GM21717 (cell line): ENCODE data around the gene KCNIP3.
"Not testable (repeated sequence)": the region's sequence is repeated elsewhere in the genome, so short reads cannot be mapped to it uniquely, and the experiment has no call there.

Experiments used
- ATAC-seq: cut with Tn5 transposase; IDR thresholded peaks from one replicate; pipeline ENCODE4 v1.9.1; 2021; ENCODE audit warnings: mild to moderate bottlenecking, moderate library complexity; ENCODE audit not compliant: unreplicated experiment

The KCNIP3 gene

DNA sequence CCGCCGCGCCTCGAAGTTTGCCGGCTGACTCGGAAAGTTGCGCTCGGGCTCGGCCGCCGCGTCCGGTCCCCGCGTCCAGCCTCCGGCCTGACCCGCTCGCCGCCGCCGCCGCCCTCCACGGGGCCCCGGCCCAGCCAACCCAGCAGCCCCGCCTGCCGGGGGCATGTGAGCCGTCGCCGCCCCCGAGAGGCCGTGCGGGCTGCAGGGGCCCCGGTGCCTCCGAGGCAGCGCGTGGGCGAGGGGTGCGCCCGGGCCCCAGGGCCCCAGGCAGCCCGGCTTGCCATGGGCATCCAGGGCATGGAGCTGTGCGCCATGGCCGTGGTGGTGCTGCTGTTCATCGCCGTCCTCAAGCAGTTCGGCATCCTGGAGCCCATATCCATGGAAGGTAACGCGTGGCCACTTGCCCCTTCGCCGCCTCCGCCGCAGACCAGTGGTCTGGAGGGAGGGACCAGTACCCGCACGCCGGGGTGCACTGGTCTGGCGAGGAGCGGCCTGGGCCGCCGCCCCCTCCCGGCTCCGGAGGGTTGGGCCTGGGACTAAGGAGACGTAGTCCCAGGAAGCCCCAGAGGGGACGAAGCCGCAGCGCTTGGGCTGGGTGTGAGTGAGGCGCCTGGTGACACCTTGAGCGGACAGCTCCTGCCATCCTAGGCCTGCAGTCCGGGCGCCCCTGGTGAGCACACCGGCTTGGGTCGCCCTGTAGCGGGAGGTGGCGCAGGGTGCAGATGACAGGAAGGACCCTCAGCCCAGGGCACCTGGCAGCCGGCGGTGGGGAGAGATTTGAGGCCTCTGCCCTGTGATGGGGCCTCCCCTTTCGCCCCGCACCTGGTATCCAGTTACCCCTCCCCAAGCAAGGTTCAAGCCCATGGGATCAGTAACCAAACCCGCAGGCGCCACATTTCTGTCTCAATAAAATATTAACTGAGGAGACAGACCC is 49.9 kb downstream of the KCNIP3 start:
- no peak for ATAC-seq

DNA sequence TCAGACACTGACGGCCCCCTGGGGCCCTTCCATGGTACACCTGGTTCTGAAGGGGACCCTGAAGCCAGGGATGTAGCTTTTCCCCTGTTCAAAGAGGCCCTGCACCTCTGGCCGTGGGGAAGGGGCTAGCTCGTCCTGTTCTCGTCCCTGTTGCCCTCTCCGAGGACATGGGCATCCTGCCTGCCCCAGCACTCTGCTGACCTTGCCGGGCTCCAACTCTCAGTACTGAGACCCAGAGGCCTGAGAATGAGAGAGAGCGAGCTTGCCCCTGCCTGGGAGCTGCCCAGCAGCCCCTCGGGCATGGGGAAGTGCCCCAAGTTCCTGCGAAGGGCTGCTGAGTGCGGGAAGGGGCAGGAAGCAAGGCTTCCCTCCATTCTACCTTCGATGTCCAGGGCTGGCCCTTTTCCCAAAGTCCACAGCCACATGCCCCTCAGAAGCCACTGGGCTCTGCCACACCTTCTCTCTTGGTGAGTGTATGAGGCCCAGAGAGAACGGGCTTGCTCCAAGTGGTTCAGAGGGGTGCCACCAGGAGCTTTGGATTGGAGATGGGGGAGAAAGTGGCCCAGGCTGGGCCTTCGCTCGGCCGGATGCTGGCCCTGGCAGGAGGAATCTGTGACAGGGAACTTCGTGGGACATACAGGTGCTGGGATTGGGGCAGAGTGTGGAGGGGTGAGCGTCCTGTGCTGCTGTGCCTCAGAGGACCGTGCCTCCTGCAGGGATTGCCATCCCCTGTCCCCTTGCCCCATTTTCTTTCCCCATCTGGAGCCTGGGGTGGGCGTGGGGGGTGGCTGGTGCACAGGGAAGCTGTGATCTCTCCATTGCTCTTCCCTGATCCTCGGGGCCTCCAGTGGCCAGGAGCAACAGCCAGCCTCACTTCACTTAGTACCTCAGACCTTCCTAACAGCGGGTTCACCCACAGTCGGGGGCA is 50.8 kb downstream of the KCNIP3 start:
- no peak for ATAC-seq

DNA sequence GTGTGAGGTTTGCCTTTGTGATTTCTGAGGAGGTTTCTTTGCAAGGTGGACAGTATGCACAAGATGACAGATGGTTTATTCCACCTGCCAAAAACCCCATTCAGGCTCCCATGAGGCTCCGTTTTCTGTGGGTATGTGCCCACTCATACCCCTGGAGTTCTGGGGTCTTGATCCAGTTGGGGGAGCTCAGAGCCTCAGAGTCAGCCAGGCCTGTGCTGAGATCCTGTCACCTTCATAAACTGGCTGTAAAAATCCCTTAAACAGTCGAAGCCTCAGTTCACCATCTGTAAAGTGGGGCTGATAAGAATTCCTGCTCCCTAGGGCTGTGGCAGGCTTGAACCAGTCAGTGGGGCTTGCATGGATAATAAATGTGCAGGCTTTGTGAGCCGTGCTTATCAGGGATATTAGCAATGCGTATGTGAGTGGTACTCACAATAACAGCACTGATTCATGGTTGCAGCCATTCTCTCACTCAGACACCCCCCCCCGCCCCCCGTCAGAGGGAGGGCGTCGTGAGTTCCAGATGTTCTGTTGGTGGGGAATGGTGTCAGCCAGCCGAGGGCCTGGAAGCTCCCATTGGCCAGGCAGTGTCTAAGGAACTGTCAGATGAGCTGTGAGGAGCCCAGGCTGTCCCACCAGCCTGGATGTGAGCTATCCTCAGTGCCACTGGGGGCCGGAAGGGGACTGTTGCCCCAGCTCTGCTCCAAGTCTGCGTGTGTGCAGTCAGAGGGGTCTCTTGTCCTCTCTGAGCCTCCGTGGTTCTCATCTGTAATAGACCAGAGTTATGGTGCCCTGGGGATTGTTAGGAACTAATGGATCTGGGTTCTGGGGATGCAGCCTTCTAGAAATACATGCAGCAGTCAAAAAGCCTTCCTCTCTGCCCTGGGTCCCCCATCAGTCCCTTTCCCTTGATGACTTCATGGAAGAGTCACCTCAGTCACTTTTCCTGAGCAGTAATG is 51.7 kb downstream of the KCNIP3 start:
- no peak for ATAC-seq

DNA sequence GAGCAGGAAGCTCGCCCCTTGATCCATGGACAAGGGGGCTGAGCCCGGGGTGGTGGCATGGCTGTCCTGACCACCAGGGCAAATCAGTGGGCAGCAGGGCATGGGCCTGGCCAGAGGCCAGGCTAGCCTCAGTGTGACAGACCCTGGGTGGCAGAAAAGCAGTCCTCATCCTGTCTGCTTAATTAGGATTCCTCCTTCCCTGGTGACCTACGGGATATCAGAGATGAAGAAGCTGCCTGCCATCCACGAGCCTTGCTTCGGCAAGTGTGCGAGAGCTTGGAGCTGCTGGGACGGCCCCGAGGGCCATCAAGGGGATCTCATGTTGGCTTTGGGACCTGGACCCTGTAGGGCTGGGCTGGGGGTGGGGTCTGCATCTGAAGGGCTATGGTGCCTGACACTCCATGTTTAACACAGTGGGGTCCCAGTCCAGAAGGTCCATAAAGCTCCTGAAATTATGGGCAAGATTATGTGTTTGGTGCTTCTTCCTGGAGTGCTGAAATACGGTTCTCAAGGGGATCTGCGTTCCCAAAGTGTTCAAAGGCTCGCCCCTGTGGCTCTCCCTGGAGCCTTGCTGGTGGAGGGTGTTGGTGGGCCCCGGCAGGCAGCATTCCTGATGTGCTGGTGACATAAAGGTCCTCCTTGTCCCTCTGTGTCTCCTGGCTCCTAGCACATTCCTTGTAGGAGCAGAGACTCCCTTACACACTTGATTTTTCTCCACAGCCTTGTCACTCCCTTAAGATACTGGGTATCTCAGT is 52.6 kb downstream of the KCNIP3 start:
- ATAC-seq: no peak

DNA sequence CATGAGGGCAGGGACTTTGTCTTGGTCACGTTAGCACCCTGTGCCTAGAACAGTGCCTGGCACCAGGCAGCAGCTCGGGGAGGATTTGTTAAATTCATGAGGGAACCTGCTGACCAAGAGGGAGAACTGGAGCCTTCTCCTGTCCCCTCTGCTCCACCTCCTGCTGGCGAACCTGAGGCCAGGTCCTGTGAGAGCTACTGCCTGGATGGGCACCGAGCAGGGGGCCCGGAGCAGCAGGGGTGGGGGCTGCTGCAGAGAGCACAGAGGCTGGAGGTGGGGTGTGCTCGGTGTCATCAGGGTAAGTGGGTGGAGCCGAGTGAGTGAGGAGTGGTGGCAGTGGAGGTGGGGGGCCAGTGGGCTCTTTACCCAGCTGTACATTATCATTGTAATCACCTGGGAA is 53.2 kb downstream of the KCNIP3 start:
- no peak for ATAC-seq

DNA sequence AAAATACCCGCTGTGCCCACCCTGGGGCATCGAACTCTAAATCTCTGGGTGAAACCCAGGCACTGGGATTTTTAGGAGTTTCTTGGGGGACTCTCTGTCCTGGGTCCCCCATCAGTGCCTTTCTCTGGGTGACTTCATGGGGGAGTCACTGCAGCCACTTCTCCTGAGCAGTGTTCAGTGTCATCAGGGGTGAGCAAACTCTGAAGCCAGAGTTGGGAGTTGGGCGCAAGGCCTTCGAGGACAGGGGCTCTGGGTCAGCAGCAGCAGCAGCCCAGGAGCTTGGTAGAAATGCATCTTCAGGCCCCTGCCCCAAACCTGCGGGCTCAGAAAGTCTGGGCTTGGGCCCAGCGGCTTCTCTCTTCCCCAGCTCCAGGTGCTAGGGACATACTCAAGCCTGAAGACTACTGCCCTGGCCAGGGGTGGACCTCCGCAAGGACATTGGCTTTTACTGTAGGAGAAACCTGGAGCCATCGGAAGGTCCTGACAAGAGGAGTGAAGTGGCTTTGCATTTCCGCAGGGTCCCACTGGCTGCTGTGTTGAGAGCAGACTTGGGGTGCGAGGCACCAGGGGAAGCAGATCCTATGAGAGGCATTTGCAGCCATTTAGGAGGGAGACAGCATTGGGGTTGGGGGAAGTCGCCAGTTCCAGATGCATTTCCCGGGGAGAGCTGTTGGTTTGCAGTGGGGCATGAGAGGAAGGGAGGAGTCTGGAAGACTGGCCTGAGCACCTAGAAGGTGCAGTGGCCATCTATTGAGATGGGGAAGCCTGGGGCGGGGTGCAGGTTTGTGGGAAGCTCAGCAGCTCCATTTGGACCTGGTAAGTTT is 53.8 kb downstream of the KCNIP3 start:
- no peak for ATAC-seq

DNA sequence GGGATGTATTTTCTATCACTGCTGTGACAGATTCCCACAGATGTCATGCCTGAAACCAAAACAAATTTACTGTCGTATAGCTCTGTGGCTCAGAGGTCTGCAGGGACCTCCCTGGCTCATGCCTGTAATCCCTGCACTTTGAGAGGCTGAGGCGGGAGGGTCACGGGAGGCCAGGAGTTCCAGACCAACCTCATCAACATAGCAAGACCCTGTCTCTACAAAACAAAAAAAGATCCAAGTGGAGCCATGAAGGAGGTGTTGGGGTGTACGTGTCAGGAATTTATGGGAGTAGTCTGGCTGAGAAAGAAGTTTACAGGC is 54.4 kb downstream of the KCNIP3 start:
- ATAC-seq: no peak

DNA sequence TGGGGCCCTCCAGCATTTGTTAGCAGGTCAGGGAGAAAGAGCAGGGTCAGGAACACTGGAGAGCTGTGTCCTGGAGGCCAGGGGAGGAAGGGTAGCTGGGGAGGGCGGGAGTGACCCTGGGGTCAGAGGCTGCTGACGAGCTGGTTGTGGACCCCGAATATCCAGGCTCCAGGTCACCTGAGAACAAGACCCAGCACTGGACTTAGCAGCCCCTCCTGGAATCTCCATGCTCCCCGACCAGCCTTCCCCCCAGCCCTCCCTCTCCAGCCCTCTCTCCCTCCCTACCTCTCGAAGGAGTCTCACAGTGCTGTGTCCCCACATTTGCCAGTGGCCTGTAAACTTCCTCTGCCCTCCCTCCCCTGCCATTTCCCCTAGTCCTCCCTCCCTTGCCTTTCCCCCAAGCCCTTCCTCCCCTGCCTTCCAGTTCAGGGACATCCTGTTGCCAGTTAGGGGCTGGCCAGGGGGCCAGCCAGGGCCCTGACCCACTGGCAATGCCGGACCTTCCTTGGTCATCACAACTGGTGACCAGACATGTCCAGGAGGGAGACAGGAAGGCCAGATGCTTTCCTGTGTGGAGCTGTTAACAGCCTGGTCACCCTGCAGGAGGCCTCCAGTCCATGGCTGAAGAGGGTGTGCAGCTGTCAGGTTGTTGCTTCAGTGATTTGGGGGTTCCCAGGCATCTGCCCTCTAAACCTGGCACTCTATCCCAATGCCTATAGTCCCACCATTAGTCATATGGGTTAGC is 55.3 kb downstream of the KCNIP3 start:
- no peak for ATAC-seq

DNA sequence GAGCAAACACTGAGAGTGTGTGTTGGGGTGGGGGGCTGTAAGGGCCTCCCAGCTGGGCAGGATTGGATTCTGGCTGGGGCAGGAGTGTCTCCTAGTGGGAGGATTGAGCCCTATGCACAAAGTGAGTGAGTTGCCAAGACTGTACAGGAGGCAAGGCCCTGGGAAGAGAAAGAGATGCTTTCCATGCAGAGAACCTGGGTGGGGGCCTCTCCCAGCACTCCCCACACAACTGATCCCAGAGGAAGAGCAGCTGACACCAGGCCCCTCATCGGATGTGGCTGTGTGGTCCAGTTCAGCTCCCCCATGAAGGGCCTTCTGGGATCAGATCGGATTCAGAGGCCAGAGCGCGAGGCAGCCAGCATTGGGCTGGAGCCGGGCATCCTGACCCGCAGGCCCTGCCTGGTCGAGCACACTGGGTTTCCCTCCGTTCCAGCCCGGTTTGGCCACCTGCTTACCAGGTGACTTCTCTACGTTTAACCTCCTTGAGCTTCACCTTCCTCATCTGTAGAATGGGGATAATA is 56.0 kb downstream of the KCNIP3 start:
- no peak for ATAC-seq

DNA sequence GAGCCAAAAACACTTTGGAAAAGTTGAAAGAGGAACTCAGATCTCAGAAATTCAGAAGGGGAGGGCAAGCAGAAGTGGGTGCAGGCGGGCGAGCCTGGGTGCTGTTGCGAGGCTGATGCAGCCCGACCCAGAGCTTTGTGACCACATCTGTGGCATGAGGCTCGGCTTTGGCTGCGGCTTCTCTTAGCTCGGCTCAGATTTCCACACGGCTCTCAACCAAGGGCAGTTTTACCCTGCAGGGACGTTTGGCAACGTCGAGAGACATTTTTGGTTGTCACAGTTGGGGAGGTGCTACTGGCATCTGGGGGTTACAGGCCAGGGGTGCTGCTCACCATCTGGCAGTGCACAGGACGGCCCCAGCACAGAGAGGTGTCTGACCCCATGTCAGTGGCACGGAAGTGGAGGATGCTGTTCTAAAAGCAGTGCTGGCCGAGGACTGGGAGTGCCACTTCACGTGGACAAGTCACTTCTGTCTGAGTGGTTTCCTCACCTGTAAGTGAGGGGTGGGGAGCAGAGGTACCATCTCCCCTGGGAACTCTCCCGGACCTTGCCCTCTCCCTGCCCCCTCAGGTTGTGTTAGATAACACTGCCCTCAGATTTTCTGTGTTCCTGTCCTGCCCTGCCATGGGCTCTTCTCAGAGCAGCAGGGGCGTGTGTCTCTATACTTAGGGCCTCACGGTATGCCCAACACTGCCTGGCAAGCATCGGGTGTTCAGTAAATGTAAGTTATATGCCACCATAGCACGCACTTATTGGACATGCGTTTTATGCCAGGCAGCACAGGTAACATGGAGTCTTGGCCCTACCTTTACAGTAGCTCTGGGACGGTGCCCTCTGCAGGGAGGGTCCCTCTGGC is 56.7 kb downstream of the KCNIP3 start:
- no peak for ATAC-seq

DNA sequence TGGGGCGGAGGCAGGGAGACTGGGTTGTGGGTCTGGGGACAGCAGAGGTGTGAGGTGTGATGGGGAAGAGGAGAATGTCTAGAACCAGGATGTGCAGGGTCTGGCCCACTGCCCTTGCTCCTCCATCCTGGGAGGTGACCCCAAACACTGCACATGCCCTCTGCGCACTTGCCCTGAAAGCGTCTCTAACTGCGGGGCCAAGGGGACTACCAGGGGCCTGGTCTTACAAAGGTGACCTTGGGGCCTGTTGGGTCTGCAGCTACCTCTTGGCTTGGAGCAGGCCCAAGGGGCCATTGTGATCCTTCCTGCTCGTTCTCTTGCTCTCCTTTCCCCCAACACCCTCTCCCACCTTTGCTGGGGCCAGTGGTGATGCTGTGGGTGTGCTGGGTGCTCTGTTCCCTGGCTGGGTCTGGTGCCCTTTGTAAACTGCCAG is 57.3 kb downstream of the KCNIP3 start:
- ATAC-seq: no peak

DNA sequence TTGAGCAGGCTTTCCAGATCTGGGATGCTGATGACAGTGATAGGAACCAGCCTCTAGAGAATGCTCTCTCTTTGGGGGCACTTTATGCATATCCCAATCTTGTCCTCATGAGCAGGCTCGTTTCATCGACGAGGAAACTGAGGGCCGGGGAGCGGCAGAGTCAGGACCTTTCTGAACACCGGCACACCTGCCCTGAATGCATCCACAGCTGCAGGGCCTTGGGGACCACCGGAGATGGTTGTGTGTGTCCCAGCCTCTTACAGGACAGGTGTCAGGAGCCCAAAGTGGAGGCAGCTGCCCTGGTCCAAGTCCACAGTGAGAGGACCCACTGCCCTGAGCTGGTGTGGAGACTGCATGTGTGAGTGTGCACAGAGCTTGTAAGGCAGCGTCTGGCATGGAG is 57.8 kb downstream of the KCNIP3 start:
- no peak for ATAC-seq

DNA sequence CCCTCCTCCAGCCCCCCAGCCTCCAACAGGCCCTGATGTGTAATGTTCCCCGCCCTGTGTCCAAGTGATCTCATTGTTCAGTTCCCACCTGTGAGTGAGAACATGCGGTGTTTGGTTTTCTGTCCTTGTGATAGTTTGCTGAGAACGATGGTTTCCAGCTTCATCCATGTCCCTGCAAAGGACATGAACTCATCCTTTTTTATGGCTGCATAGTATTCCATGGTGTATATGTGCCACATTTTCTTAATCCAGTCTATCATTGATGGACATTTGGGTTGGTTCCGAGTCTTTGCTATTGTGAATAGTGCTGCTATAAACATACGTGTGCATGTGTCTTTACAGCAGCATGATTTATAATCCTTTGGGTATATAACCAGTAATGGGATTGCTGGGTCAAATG is 58.3 kb downstream of the KCNIP3 start:
- not testable (repeated sequence) for ATAC-seq

DNA sequence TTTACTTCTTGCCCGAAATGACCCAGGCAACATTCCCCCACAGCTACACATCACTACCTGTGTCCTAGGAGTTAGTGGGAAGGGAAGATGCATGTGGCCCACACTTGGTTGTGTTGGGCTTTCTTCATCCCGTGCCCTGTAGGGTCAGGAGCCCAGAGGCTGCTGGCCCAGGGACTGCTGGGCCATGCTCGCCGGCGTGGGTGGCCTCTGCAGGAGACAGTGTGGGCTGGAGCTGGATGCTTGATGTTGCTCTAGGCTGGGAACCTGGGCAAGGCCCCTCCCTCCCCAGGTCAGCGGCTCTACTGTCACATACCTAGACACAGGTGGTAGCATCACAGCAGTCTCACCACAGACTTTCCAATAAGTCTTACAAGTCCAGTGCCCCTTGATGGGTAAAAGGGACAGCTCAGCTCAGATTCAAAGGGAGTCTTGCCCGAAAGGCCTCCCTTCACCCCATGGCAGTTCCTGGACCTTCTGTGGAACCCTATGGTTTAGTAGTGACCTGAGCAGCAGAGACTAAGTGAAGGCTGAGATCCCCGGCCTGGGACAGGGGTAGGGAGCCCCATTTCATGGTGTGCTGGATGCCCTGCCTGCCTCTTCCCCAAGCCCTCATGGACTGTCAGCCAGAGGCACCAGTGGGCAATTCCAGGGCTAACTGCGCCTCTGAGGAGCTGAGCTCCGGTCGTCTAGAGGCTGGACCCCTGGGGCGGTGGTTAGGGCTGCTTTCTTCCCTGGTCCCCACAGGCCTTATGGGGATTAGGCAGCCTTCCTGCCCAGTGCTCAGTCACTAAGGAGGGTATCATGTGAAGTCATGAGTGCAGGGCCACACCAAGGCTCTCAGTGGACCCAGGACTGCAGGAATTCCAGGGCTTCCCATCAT is 59.9 kb downstream of the KCNIP3 start:
- no peak for ATAC-seq

DNA sequence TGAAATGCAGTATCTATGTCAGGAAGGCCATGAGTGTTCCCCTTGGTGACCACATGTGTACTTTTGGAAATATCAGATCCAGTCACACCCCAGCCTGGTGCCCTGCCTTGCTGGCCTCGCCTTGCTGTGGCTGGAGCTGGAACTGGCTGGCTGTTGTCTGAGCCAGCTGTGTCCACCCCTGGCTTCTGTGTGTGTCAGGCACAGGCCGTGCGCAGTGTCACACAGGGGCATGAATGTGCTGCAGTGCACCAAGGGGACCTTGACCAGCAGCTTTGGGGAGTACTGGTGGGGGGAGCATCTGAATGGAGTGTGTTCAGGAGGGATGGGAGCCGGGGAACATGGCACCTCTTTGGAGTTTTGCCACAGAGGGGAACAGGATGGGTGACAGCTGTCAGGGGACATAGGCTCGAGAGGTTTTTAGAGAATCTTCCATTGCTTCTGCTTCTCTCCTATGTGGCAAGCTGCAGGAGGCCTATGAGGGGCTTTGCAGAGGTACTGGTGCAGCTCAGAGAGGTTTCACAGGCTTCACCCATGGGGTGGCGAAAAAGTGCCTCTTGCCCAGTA is 60.7 kb downstream of the KCNIP3 start:
- no peak for ATAC-seq

DNA sequence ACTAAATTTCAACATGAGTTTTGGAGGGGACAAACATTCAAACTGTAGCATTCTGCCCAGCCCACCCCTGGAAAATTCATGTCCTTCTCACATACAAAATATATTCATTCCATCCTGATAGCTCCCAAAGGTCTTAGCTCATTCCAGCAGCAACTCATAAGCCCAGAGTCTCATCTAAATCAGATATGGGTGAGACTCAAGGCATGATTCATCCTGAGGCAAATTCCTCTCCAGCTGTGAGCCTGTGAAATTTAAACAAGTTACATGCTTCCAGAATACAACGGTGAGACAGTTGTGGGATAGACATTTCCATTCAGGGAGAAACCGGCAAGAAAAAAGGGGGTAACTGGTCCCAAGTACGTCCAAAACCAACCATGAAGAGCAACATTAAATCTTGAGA is 61.9 kb downstream of the KCNIP3 start:
- ATAC-seq: no peak
